ENCODE measurements around the gene INPP4B. TPM values are rescaled to one million over a fixed set of nuclear protein-coding genes. Genes with fewer than 3 reads are reported as not detected.

The INPP4B gene
- total RNA-seq, 3 donors from 2014 or later, result 15.8 to 113 (median 93.4) TPM

- Histone ChIP-seq H3K4me3 (no peak overlapping the region), H3K27me3 (no peaks in the 10 kb centered on the region), H3K36me3 (no peaks in the 10 kb centered on the region), H3K4me1 (no peaks in the 10 kb centered on the region), H3K9me3 (no peaks in the 10 kb centered on the region), H3K27ac (no peak overlapping the region)
- no peak for DNase-seq (ENCODE audit: low spot score in 2 of 2)
- intact Hi-C loops (cut with DNase I; ENCODE audit: low total_unique reads), result loop anchor here (10.0 kb wide), 1 partner anchor 491 kb away; the partner anchor contains the start of gene INPP4B
- TF ChIP-seq POLR2A (IDR thresholded peaks at IDR 0.05) (no peak), CTCF (IDR thresholded peaks at IDR 0.05) (no peak), POLR2AphosphoS5 (IDR thresholded peaks at IDR 0.05) (no peak)
Observed at GRCh38 chr4:142354041-142354440, 492.1 kb downstream of the INPP4B start.

GRCh38 chr4:142353149-142353738 lies 492.9 kb downstream of the INPP4B start:
- no peaks in the 10 kb centered on the region for H3K36me3 ChIP-seq
- H3K27me3 ChIP-seq, result no peaks in the 10 kb centered on the region
- TF ChIP-seq CTCF (IDR thresholded peaks at IDR 0.05) (peak; percentile 52 to 75 (median 59)), POLR2A (IDR thresholded peaks at IDR 0.05) (no peak)
- no peaks in the 10 kb centered on the region for H3K9me3 ChIP-seq
- H3K27ac ChIP-seq, result no peak overlapping the region
- intact Hi-C loops (cut with DNase I; ENCODE audit: low total_unique reads), result loop anchor here (10.0 kb wide), 1 partner anchor 492 kb away; the partner anchor contains the start of gene INPP4B
- H3K4me3 ChIP-seq, result no peak overlapping the region
- H3K4me1 ChIP-seq, result no peaks in the 10 kb centered on the region
- no peak for DNase-seq (ENCODE audit: low spot score in 2 of 2)

GRCh38 chr4:142352712-142353111 lies 493.4 kb downstream of the INPP4B start:
- intact Hi-C loops (cut with DNase I; ENCODE audit: low total_unique reads), result loop anchor here (10.0 kb wide), 1 partner anchor 492 kb away; the partner anchor contains the start of gene INPP4B

GRCh38 chr4:142351958-142352357 lies 494.1 kb downstream of the INPP4B start:
- Histone ChIP-seq H3K4me1 (no peaks in the 10 kb centered on the region), H3K36me3 (no peaks in the 10 kb centered on the region), H3K9me3 (no peaks in the 10 kb centered on the region), H3K4me3 (no peak overlapping the region), H3K27ac (no peak overlapping the region), H3K27me3 (no peaks in the 10 kb centered on the region)
- no peak for DNase-seq (ENCODE audit: low spot score in 2 of 2)
- TF ChIP-seq POLR2AphosphoS5 (IDR thresholded peaks at IDR 0.05) (no peak), CTCF (IDR thresholded peaks at IDR 0.05) (no peak), POLR2A (IDR thresholded peaks at IDR 0.05) (no peak)
- intact Hi-C loops (cut with DNase I; ENCODE audit: low total_unique reads), result loop anchor here (10.0 kb wide), 1 partner anchor 493 kb away; the partner anchor contains the start of gene INPP4B

More at GRCh38 chr4:142352712-142353111, 493.4 kb downstream of the INPP4B start:
- H3K27me3 ChIP-seq, result no peaks in the 10 kb centered on the region
- no peak overlapping the region for H3K4me3 ChIP-seq
- H3K4me1 ChIP-seq, result no peaks in the 10 kb centered on the region
- DNase-seq (ENCODE audit: low spot score in 2 of 2), result no peak
- H3K9me3 ChIP-seq, result no peaks in the 10 kb centered on the region
- no peak for TF ChIP-seq CTCF (IDR thresholded peaks at IDR 0.05)
- TF ChIP-seq POLR2A (IDR thresholded peaks at IDR 0.05), result no peak
- TF ChIP-seq POLR2AphosphoS5 (IDR thresholded peaks at IDR 0.05), result no peak
- no peaks in the 10 kb centered on the region for H3K36me3 ChIP-seq
- H3K27ac ChIP-seq, result no peak overlapping the region

- no peaks in the 10 kb centered on the region for H3K36me3 ChIP-seq
- no peaks in the 10 kb centered on the region for H3K4me1 ChIP-seq
- H3K9me3 ChIP-seq, result no peaks in the 10 kb centered on the region
- no peak for DNase-seq (ENCODE audit: low spot score in 2 of 2)
- no peaks in the 10 kb centered on the region for H3K27me3 ChIP-seq
- no peak overlapping the region for H3K4me3 ChIP-seq
- TF ChIP-seq CTCF (IDR thresholded peaks at IDR 0.05) (no peak), POLR2AphosphoS5 (IDR thresholded peaks at IDR 0.05) (no peak), POLR2A (IDR thresholded peaks at IDR 0.05) (no peak)
- intact Hi-C loops (cut with DNase I; ENCODE audit: low total_unique reads), result loop anchor here (10.0 kb wide), 1 partner anchor 494 kb away; the partner anchor contains the start of gene INPP4B
- H3K27ac ChIP-seq, result peak overlapping the region in 1 of 2 donors; percentile 8
Observed at GRCh38 chr4:142350871-142351270, 495.2 kb downstream of the INPP4B start.

All from breast epithelium (tissue), 4 donors.